GM12878 (cell line): ENCODE measurements around the gene RASL12. TPM values are rescaled to one million over a fixed set of nuclear protein-coding genes. Genes with fewer than 3 reads are reported as not detected.

Source experiments
- ATAC-seq: fragments of 200-7000 bp; cut with Tn5 transposase; 3 replicates; pipeline ENCODE4 v1.9.1; 2020; ENCODE audit warnings: mild to moderate bottlenecking, moderate library complexity
- BruUV-seq: library from RNA; stranded (reverse); fragments of 400-500 nt; replicated peaks from 2 replicates; lab custom pipeline; 2021; lab: Mats Ljungman, UMichigan
- CTCF ChIA-PET: fragments of 300-600 bp; sonication (Branson Sonifier 250); formaldehyde crosslinking; extraction: SDS; loops from one replicate; lab custom pipeline; 2021; ENCODE audit warnings: inconsistent platforms; lab: Yijun Ruan, JAX
- POLR2A ChIA-PET: fragments of 350-600 bp; formaldehyde crosslinking; extraction: SDS; loops from one replicate; lab custom pipeline; 2021; ENCODE audit warnings: inconsistent platforms; lab: Charles Lee
- RAD21 ChIA-PET: fragments of 300-600 bp; sonication (Branson Sonifier 250); formaldehyde crosslinking; loops from one replicate; lab custom pipeline; 2023; ENCODE audit warnings: antibody characterized with exemption; ENCODE audit not compliant: unreplicated experiment; lab: Charles Lee
- SMC1A ChIA-PET: fragments of 300-600 bp; sonication (Branson Sonifier 250); formaldehyde crosslinking; loops from one replicate; lab custom pipeline; 2023; ENCODE audit not compliant: unreplicated experiment, uncharacterized antibody; lab: Charles Lee
- DNase-seq: peaks from one replicate; pipeline ENCODE4 v3.0.0-alpha.2; 2011; ENCODE audit warnings: low read depth, low spot score
- FAIRE-seq: peaks from 3 replicates; lab custom pipeline; 2011; peaks lifted over from hg19 to GRCh38; lab: Jason Lieb, UNC
- H2AFZ ChIP-seq: 2 replicates; pipeline ENCODE4 v1.6.0; 2011; ENCODE audit warnings: low read depth, low read length, control low read depth; ENCODE audit not compliant: control insufficient read depth
- H3K27ac ChIP-seq: 2 replicates; pipeline ENCODE4 v1.5.1; 2011; ENCODE audit warnings: control low read depth; ENCODE audit not compliant: control insufficient read depth, insufficient read depth
- H3K27me3 ChIP-seq, 2 experiments: replicated peaks in 1 of 2; 2 replicates each; pipeline versions ENCODE4 v1.6.0 to v1.6.1; 2011; ENCODE audit warnings: low read length in 1 of 2; ENCODE audit not compliant: control insufficient read depth in 2 of 2, insufficient read depth in 2 of 2
- H3K36me3 ChIP-seq, 2 experiments: 2 replicates each; pipeline ENCODE4 v1.5.1; 2011; ENCODE audit warnings: low read length in 1 of 2; ENCODE audit not compliant: control insufficient read depth in 2 of 2, insufficient read depth in 2 of 2
- H3K4me1 ChIP-seq: 2 replicates; pipeline ENCODE4 v1.6.1; 2011; ENCODE audit warnings: mild to moderate bottlenecking, low read length, moderate library complexity, mixed read lengths; ENCODE audit not compliant: control insufficient read depth, insufficient read depth
- H3K4me2 ChIP-seq: 2 replicates; pipeline ENCODE4 v1.6.0; 2011; ENCODE audit warnings: control low read depth; ENCODE audit not compliant: control insufficient read depth, insufficient read depth
- H3K4me3 ChIP-seq: fragments of 200-600 bp; sonication (generic); 2 replicates; pipeline ENCODE4 v1.5.1; 2016
- H3K79me2 ChIP-seq: 2 replicates; pipeline ENCODE4 v1.6.0; 2011; ENCODE audit warnings: low read length; ENCODE audit not compliant: control insufficient read depth, insufficient read depth
- H3K9ac ChIP-seq: 2 replicates; pipeline ENCODE4 v1.8.0; 2011; ENCODE audit warnings: low read length, control low read depth, mixed read lengths; ENCODE audit not compliant: control insufficient read depth, insufficient read depth
- H3K9me3 ChIP-seq: replicated peaks from 3 replicates; pipeline ENCODE4 v1.5.1; 2011; ENCODE audit warnings: mild to moderate bottlenecking, low read length; ENCODE audit not compliant: control insufficient read depth, insufficient read depth
- H4K20me1 ChIP-seq: 2 replicates; pipeline ENCODE4 v1.6.0; 2011; ENCODE audit not compliant: control insufficient read depth, insufficient read depth
- EGR1 ChIP-seq, 2 experiments: IDR thresholded peaks; 1 replicate in 1 of 2; 2 replicates in 1 of 2; pipeline ENCODE4 v1.6.1; 2011 to 2012; ENCODE audit warnings: low read depth in 2 of 2, low read length in 2 of 2, borderline replicate concordance in 1 of 2, mild to moderate bottlenecking in 1 of 2, moderate library complexity in 1 of 2
- FOS ChIP-seq: IDR thresholded peaks from 3 replicates; pipeline ENCODE4 v1.6.1; 2011; ENCODE audit warnings: borderline replicate concordance; ENCODE audit not compliant: insufficient read length; ENCODE audit errors: extremely low read depth
- FOXM1 ChIP-seq: IDR thresholded peaks from 2 replicates; pipeline ENCODE4 v1.6.1; 2012; ENCODE audit warnings: low read depth, mild to moderate bottlenecking, inconsistent platforms, low read length, moderate library complexity
- HDGF ChIP-seq: fragments of 450-650 bp; IDR thresholded peaks from 2 replicates; pipeline ENCODE4 v1.6.1; 2016; ENCODE audit warnings: antibody characterized with exemption
- IRF4 ChIP-seq: IDR thresholded peaks from 2 replicates; pipeline ENCODE4 v1.6.1; 2011; ENCODE audit warnings: low read depth, low read length
- SRF ChIP-seq, 2 experiments: IDR thresholded peaks; 2 replicates each; pipeline ENCODE4 v1.6.1; 2011; ENCODE audit warnings: low read depth in 2 of 2, low read length in 2 of 2, mild to moderate bottlenecking in 1 of 2, moderate library complexity in 1 of 2
- WGBS: methylation state at CpG from one replicate; pipeline ENCODE4 v1.1.6; 2016; ENCODE audit warnings: low lambda C conversion rate; ENCODE audit not compliant: insufficient replicate concordance, insufficient coverage; ENCODE audit errors: missing lambda C conversion rate; 5-methylcytosine and 5-hydroxymethylcytosine counted together
- in situ Hi-C: fragments of 300-500 bp; cut with MboI; formaldehyde crosslinking; loops from 9 replicates; pipeline ENCODE4 v1.14.3; 2018; ENCODE audit warnings: mixed read lengths
- intact Hi-C: fragments of 100-400 bp; cut with micrococcal nuclease; formaldehyde crosslinking; loops from one replicate; pipeline ENCODE4 v1.14.2; 2022; ENCODE audit not compliant: unreplicated experiment
- polyA plus RNA-seq, 11 experiments: library from polyadenylated mRNA; depleted of rRNA in 4 of 11; unstranded in 6 of 11; stranded (reverse) in 5 of 11; fragments of >200 nt; fragmentation: Nextera tagmentation in 4 of 11; fragmentation: Illumina TruSeq in 1 of 11; extraction: Ambion mirVana in 4 of 11; extraction: Trizol in 1 of 11; gene quantifications; 1 replicate in 1 of 11; 2 replicates in 10 of 11; pipeline versions ENCODE4 v1.2.1 to v1.2.3, GENCODE V29; 2011 to 2016; ENCODE audit warnings: inconsistent platforms in 2 of 11, missing spikeins in 2 of 11, low read depth in 1 of 11
- total RNA-seq, 4 experiments: library from RNA; depleted of rRNA in 3 of 4; stranded (reverse); fragments of >200 nt in 3 of 4; fragmentation: Illumina TruSeq in 1 of 4; extraction: Trizol in 1 of 4; gene quantifications; 2 replicates each; pipeline versions ENCODE4 v1.2.1 to v1.2.3, GENCODE V29; 2013 to 2021
- TF ChIP-seq, protein P1 (sequence below): fragments of 450-650 bp; IDR thresholded peaks from 2 replicates; pipeline ENCODE4 v1.6.1; 2016; ENCODE audit warnings: mild to moderate bottlenecking, moderate library complexity, borderline replicate concordance

Gene RASL12
- total and polyA plus RNA-seq, 10 of the 15 experiments (the other 5 are each of a cell fraction or from before 2014, with no cell fraction given) = 0.06 to 0.10 TPM; not detected in 8

- Histone ChIP-seq H3K9me3 (no peaks in the 10 kb centered on the region), H4K20me1 (no peaks in the 10 kb centered on the region), H3K79me2 (no peaks in the 10 kb centered on the region), H3K4me3 (no peak within 1 kb of the TSS), H2AFZ (no peak within 1 kb of the TSS), H3K4me1 (no peaks in the 10 kb centered on the region), H3K9ac (no peak within 1 kb of the TSS), H3K36me3 (peaks cover 8 to 30% of the 10 kb centered on the region in 2 experiments), H3K27me3 (no peaks in the 10 kb centered on the region), H3K4me2 (no peak within 1 kb of the TSS), H3K27ac (no peak within 1 kb of the TSS)
- TF ChIP-seq IRF4 = no peak
- no peak for TF ChIP-seq FOXM1
- no peak for TF ChIP-seq EGR1 (IDR thresholded peaks at IDR 0.05; ENCODE audit: borderline replicate concordance in 1 of 2, low read depth in 2 of 2, low read length in 2 of 2)
- TF ChIP-seq FOS = no peak
- no peak for TF ChIP-seq HDGF
- TF ChIP-seq, protein P1, sequence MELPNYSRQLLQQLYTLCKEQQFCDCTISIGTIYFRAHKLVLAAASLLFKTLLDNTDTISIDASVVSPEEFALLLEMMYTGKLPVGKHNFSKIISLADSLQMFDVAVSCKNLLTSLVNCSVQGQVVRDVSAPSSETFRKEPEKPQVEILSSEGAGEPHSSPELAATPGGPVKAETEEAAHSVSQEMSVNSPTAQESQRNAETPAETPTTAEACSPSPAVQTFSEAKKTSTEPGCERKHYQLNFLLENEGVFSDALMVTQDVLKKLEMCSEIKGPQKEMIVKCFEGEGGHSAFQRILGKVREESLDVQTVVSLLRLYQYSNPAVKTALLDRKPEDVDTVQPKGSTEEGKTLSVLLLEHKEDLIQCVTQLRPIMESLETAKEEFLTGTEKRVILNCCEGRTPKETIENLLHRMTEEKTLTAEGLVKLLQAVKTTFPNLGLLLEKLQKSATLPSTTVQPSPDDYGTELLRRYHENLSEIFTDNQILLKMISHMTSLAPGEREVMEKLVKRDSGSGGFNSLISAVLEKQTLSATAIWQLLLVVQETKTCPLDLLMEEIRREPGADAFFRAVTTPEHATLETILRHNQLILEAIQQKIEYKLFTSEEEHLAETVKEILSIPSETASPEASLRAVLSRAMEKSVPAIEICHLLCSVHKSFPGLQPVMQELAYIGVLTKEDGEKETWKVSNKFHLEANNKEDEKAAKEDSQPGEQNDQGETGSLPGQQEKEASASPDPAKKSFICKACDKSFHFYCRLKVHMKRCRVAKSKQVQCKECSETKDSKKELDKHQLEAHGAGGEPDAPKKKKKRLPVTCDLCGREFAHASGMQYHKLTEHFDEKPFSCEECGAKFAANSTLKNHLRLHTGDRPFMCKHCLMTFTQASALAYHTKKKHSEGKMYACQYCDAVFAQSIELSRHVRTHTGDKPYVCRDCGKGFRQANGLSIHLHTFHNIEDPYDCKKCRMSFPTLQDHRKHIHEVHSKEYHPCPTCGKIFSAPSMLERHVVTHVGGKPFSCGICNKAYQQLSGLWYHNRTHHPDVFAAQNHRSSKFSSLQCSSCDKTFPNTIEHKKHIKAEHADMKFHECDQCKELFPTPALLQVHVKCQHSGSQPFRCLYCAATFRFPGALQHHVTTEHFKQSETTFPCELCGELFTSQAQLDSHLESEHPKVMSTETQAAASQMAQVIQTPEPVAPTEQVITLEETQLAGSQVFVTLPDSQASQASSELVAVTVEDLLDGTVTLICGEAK = no peak
- TF ChIP-seq SRF (IDR thresholded peaks at IDR 0.05; ENCODE audit: low read depth in 2 of 2, low read length in 2 of 2) = no peak
- in situ Hi-C loops (no loop called here), intact Hi-C loops (no loop called here)
- no peak for FAIRE-seq
- no peak for ATAC-seq
- ChIA-PET SMC1A (interaction anchor here (0.9 to 1.3 kb wide), 3 partner anchors 14 to 162 kb away, joined by 3 read pairs; no protein-coding TSS in a partner anchor), RAD21 (no interaction called here), POLR2A (interaction anchor here (0.6 kb wide), 1 partner anchor 61 kb away, joined by 3 read pairs; no protein-coding TSS in a partner anchor), CTCF (interaction anchor here (0.6 to 2.8 kb wide), 6 partner anchors 9 to 67 kb away, joined by 3 to 10 read pairs (median 3); no protein-coding TSS in a partner anchor)
- DNase-seq = no peak
- WGBS = 96% methylated on average over 2 of the region's 2 CpGs
- no TSS peak for BruUV-seq
These were observed 47.3 kb upstream of the RASL12 start, which contains the start of gene UBAP1L for GRCh38 chr15:65115086-65115485. UBAP1L (minus strand) TSS chr15:65115200; CDS start chr15:65106215, 8,985 bp downstream.
